Stimulated activated CD4-positive, alpha-beta T cell treated with anti-CD3 and anti-CD28 coated beads, Interleukin-1b, Interleukin-23, amount 100 ng/mL, for 48 hours (primary cell): ENCODE data around the gene MUC6.
"Not testable (repeated sequence)": the region's sequence is repeated elsewhere in the genome, so short reads cannot be mapped to it uniquely, and the experiment has no call there.

Experiments
- DNase-seq: peaks from one replicate; pipeline ENCODE4 v3.0.0-alpha.2; 2020

MUC6 gene

DNA sequence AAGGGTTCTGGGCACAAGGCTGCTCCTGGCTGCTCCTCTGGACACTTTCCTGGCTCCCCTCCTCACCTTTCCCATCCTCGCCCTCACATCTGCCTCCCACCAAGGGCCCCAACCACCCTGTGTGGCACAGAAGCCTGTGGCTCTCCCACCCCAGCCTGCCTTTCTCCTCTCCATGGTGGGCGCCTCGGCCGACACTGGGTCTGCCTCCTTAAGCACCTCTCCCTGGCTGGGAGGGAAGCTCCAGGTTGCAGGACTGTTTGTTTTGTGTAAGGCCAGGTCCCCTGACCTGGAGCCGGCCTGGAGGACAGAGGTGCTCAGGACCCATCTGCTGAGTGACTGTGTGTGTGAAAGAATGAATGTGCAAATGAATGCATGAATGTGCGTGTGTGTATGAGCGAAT, 14.1 kb downstream of the MUC6 start:
- no peak for DNase-seq

DNA sequence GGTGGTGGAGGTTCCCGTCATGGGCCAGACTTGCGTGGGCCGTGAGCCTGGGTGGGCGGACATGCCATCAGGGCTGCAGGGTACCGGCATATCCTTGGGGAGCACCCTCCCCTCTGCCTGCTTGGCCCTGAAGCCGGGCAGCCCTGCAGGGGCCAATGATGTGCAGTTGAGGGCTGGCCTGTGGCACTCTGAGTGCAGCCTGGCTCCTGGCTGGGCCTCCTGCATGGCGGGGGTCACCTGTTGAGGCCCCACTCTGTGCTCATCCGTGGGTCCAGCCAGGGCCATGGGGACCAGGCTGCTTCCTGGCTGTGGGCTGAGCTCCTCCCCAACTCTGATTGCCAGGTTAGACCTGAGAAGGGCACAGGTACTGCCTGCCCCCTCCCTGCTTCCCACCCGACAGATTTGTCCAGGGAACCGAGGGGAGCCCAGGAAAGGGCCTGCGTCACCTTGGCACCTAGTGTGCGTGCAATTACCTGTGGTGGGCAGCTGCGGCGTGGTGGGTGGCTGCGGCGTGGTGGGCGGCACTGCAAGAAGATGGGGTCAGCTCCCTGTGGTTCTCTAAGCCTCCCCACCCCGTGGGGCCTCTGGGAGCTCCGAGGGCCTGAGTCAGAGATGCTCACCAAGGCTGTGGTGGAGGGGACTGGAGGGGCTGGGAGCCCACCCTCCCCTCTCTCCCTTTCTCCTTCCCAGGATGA, 16.2 kb downstream of the MUC6 start:
- DNase-seq: no peak

DNA sequence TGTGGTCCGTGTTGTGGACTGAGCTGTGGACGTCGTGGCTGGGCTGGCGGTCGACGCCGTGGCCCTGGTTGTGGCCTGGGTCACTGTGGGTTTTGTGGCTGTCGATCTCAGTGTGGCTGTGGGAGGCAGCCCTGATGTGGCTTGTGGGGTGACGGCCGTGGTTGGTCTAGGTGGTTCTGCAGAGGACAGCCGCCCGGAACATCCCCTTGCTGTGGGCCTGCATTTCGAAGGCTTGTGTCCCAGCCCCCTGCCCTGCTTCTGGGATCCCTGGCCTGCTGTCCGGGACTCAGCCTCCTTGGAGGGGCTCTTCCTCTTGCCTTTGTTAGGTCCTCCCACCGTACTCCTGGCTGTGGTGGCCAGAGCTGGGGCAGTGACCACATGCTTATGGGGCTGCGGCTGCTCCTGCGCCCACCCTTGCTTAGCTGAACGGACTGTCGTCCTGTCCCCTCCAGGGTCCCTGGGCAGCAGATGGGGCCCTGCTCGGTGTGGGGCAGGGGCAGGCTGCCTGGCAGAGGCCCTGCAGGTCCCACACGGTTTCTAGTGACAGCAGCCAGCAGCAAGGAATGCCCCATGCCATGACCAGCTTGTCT, 17.1 kb downstream of the MUC6 start:
- DNase-seq: no peak

DNA sequence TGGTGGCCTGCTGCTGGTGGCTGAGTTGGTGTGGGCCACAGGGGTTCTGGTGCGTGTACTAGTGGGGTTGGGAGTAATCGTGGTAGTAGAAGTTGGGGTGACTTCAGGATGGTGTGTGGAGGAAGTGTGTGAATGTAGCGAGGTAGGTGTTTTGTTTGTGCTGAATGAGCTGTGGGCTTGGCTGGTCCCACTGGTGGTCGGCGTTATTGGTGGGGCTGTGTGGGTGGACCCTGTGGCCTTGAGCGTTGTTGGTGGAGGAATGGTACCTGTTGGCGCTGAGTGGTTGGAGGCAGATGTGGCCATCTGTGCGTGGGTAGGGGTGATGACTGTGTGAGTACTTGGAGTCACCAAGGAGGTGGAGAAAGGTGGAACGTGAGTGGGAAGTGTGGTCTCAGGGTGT, 18.4 kb downstream of the MUC6 start:
- no peak for DNase-seq

DNA sequence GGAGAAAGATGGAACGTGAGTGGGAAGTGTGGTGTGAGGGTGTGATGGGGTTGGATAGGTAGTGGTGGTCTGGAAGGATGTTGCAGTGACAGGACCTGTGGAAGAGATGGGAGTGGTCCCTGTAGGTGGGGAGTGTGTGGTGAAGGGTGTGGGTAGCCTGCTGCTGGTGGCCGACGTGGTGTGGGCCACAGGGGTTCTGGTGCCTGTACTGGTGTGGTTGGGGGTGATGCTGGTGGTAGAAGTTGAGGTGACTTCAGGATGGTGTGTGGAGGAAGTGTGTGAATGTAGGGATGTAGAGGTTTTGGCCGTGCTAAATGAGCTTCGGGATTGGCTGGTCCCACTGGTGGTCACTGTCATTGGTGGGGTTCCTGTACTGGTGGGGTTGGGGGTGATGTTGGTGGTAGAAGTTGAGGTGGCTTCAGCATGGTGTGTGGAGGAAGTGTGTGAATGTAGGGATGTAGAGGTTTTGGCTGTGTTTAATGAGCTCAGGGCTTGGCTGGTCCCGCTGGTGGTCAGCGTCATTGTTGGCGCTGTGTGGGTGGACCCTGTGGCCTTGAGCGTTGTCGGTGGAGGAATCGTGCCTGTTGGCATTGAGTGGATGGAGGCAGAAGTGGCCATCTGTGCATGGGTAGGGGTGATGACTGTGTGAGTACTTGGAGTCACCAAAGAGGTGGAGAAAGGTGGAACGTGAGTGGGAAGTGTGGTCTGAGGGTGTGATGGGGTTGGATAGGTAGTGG, 19.1 kb downstream of the MUC6 start:
- DNase-seq: no peak

DNA sequence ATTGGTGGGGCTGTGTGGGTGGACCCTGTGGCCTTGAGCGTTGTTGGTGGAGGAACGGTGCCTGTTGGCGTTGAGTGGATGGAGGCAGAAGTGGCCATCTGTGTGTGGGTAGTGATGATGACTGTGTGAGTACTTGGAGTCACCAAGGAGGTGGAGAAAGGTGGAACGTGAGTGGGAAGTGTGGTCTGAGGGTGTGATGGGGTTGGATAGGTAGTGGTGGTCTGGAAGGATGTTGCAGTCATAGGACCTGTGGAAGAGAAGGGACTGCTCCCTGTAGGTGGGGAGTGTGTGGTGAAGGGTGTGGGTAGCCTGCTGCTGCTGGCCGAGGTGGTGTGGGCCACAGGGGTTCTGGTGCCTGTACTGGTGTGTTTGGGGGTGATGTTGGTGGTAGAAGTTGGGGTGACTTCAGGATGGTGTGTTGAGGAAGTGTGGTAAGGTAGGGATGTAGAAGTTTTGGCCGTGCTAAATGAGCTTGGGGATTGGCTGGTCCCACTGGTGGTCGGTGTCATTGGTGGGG, 19.9 kb downstream of the MUC6 start:
- not testable (repeated sequence) for DNase-seq

DNA sequence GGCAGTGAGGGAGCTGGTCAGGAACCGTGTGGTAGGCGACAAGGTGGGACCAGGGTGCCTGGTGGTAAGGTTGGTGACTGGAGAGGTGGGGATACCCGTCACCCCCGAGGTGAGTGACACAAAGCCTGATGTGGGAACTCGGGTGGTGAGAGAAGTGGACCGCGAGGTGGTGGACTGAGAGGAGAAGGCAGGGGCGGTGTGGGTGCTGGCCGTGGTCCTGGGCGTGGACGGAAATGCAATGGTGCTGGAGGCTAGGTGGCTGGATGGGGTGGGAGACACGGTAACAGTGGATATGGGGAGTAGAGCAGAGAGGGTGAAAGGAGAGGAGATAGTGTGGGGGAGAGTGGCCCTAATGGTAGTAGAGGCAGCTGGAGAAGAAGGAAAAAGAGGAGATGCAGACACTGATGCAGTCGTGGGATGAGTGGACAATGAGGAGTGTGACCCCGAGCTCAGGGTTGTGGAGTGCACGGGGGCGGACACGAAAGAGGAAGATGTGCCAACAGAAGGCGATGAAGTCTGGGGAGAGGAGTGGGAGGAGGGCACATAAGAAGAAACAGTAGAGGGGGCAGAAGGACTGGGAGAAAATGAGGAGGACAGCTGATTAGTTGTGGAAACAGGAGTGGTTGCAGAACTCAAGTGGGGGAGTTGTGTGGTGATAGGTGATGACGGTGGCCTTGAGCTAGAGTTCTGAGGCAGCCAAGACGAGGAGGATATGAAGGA, 20.5 kb downstream of the MUC6 start:
- no peak for DNase-seq

DNA sequence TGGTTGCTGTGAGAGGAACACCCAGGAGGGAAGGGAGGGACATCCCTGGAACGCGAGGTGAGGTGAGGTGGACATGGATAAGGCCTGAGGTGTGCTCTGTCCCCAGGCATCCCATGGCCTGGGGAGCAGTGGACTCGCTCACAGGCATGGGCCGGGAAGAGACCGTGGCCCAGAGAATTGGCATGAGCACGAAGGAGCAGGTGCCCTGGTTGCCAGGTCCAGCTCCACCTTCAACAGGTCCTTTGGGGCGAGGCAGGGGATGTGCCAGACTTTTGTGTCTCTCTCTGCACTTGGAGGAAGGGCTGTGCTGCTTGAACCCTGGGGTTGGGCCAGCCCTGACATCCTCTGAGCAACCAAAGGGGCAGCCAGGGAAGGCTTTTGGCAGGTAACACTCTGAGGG, 21.5 kb downstream of the MUC6 start:
- no peak for DNase-seq

DNA sequence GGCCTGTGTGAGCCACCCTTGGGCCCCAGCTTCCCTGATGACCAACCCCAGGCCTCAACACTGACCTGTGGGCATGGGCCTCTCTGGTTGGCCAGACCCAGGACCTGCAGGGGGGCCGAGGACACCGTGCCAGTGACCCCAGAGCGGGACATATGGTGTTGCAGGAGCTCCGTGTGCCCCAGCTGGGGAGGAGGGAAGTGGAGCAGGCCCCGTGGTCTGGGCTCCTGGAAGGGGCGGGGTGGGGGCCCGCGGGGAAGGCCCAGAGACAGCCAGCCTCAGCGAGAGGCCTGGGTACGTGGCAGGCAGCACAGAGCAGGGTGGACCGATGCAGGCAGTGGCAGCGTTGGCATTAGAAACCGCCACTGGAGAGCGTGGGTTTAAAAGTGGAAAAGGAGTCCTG, 22.2 kb downstream of the MUC6 start:
- no peak for DNase-seq

DNA sequence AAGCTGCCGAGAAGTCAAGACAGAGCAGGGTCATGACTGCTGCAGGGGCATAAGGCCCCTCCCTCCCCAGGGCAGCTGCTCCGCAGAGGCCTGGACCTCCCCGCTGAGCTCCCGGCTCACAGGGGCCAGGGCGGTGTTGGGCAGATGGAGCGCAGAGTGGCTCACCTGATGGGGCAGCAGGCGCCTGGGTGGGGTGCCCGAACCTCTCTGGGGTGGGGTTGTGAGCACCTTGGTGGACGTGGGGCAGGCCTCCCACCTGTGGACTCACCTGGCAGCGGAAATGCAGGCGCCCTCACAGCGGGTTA, 22.9 kb downstream of the MUC6 start:
- no peak for DNase-seq

DNA sequence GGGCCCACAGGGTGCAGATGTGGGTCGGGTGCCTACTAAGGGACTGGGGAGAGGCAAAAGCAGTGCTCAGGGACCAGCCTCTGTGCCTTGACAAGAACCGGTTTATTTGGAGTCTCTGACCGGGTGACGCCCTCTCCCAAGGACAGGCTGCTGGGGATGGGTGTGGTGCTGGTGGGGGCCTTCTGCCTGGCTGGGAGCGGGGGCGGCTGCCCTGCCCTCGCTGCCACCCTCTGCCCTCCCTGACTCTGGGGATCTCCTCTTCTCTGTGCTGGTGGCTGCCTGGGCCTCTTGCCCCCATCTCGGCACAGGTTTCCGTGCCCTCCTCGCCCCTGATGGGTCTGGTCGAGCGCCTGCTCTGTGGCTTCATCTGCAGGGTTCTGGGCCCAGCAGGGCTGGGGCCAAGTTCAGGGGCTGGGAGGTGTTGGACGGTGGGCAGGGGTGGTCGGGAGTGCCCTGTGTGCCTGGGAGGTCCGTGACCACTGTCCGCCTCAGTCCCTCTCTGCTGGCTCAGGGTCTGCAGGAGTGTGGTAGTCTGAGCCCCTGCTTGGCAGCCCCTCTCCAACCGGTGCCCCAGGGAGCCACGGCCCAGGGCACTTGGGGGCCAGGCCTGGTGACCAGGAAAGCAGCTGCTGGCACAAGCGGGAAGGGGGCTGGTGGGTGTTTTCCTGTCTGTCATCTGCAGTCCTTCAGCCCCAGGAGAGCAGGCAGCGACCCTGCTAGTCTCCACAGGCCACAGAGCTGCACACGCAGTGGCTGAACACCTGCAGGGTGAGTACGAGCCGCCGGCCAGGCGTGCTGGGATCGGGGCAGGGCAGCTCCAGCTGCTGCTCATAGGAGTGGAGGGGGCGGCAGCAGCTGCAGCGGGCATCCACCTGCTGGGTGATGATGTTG, 23.5 kb downstream of the MUC6 start:
- DNase-seq: no peak

DNA sequence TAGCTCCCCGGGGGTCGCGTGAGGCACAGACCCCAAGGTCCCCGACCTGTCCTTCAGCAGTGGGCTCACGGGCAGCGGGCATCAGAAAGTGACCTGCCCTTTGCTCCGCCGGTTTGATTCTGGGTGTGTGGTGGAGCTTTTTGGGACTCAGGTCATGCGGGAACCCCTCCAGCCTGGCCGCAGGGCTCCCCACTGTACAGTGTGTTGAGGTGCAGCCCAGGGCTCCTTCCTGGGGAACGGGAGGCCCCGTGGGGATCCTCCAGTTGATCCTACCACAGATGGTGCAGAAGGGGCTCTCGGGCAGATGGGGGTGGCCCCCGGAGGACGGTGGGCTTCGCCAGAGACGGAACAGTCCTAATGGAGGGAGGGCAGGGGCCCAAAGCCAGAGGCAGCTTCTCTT, 24.2 kb downstream of the MUC6 start:
- DNase-seq: no peak

DNA sequence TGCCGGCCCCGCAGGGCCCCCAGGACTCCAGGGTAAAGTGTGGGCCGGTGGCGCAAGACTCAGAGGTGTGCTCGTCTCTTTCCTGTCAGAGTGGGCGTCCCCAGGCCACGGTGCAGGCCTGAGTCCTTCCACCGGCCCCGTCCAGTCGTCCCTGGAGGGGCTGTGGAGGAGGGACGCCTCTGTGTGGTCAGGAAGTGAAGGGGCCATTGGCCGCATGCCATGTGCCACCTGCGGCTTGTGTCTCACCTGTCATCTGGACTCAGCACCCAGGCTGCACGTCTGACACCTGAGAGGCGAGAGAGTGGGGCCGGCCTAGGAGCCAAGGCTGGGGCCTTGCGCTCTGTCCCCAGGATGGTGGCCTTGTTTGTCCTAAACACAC, 25.2 kb downstream of the MUC6 start:
- DNase-seq: no peak

DNA sequence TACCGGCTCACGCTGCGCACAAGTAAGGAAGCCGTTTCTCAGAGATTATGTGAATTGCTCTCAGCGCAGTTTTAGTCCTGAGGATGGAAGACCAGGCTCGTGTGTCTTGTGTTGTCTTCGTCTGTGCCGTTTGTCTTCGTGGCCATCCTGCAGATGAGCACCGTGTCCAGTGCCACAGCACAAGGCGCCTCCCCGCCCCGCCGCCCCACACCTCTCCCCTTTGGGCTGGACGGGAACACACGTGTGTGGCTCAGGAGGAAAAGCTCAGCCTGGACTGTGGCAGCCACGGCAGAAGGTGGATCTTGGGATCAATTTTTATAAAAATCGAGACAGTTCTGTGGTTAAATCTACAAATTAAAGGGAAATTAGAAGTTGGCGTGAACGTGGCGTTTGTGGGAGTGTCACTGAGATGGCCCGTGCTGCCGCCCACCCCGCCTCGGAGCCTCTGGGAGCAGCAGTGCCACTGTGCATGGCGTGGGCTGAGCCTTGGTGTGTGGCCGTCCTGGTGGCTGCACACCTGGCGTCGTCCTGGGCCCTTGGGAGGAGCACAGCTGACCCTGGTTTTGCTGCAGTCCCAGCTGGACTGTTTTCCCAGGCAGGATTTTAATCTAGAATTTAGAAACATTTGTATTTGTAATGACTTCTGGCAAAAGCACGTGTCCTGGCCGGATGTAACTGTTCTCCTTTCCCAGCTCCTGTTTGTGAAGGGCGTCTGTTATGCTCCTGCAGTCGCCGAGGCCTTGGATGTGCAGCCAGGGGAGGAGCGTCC, 25.8 kb downstream of the MUC6 start:
- no peak for DNase-seq

DNA sequence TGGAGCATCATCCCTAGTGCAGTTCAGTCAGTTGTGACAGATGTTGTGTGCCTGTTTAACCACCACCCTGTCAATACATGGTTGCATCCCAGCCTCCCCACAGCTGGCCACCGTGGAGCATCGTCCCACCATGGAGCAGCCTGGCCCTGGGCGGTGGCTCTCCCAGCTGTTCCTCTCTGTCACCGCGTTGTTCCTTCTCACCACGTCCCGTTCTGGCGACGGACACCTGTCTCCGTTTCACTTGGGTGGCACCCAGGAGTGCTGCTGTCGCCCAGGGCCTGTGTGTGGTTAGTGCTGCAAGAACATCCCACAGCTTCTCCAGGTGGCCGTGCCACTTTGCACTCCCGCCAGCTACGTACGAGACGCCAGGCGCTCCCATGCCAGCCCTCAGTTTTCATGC, 26.5 kb downstream of the MUC6 start:
- DNase-seq: no peak

DNA sequence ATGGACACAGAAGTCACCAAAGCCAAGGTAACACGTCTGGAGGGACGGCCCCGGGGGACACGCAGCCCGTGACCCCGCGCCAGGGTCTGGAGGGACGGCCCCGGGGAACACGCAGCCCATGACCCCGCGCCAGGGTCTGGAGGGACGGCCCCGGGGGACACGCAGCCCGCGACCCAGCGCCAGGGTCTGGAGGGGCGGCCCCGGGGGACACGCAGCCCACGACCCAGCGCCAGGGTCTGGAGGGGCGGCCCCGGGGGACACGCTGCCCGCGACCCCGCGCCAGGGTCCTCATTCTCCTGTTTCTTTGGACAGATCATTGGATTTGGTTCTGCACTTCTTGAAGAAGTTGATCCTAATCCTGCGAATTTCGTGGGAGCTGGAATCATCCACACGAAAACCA, 27.1 kb downstream of the MUC6 start:
- DNase-seq: no peak

DNA sequence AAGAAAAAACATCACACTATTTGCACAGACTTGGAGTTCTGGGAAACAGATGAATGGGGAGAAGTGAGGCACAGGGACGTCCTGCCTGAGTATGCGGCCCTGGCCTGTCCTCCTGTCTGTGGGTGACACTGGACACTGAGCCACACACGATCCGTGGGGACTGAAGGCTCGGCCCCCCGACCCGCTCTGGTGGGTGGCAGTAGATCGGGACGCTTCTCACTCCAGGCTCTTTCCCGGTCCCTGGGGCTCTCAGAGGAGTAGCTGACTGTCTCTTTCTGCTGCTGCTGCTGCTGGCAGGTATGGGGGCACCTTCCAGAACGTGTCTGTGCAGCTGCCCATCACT, 27.7 kb downstream of the MUC6 start:
- DNase-seq: no peak

DNA sequence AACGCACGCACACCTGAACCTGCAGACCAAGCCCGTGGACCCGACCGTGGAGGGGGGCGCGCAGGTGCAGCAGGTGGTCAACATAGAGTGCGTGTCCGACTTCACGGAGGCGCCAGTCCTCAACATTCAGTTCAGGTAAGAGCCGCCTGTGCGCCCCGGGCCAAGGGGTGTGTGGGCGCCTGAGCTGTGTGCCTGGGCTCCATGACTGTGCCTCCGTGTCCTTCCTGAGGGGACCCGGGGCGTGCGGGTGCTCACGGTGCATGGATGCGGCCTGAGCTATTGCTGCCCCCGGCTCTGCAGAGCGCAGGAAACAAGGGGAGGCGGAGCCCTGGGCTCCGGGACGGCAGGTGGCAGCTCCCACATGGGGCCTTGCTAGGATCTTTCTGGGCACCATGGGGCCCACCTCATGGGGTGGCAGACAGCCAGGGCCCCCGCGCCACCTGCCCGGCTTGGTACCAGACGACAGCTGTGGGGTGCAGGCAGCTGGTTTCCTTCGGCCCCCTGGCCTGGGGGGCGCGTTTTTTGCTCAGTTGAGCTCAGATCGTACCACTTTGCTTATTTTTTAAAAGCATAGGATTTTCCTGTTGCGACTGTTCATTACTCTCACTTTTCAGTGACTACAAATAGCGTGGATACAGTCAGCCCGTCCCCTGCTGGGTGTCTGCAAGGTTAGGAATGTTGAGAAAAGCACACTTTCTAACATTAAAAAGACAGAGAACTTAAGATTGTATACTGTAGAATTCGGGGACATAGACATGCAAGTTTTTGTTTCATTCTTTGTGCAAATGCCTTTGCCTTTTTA, 28.3 kb downstream of the MUC6 start:
- DNase-seq: no peak

DNA sequence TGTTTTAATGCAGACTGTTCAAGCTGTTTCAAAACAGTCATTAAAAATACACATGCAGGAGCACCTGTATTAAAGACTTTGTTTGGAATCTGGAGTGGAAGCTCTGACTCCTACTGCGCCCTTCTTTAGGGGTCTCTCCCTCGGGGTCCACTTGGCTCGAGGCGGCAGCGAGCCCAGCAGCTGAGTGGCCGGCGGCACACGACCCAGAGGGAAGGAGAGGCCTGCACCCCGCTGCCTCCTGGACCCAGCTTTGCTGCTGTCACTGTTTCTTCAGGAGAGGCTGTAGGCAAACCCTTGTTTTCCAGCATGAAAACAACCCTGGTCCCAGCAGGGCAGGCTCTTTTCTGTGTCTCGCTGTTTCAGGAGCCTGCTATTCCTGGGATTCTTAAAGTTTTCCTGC, 29.2 kb downstream of the MUC6 start:
- DNase-seq: no peak

DNA sequence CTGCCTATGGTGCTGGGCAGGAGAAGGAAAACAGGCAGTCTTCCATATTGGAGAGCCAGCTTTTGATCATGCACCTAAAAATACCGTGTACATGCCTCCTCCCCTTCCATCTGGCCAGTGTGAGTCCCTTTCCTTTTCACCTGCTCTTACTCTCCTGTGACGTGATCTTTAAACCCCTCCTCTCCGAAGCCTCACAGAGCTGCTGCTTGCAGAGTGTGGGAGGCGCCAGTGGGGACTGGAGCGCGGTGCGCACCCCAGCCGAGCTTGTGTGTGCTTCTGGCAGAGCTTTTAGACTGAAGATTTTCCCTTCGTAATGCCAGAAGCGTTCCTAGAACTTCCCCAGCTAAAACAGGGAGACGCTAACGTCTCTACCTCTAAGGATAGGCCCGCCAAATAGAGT, 29.8 kb downstream of the MUC6 start:
- no peak for DNase-seq

DNA sequence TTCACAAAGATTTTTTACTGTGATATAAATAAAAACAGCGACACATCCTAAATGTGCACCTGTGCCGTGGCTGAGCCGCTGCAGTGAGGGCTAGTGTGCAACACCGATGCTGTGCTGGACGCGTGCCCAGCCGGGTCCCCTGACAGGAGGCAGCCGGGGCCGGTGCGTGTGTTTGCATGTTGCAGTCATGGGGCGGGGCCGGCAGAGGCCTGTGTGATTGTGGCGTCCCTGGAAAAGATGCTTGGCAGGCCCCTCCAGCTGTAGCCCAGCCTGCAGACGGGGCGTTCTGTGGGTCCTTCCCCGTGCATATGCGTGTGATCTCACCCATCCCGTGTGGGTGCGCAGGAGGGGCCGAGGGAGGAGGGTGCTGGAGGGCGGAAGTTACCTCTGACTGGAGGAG, 30.6 kb downstream of the MUC6 start:
- no peak for DNase-seq
